Upper lobe of right lung (tissue), 1 donor: ENCODE data around the gene SAMD1. TPM values are rescaled to one million over a fixed set of nuclear protein-coding genes. Genes with fewer than 3 reads are reported as not detected.

Source experiments
- ATAC-seq: fragments of 200-7000 bp; cut with Tn5 transposase; one replicate; pipeline ENCODE4 v1.9.1; 2020; ENCODE audit warnings: mild to moderate bottlenecking, moderate library complexity
- DNase-seq: peaks from one replicate; pipeline ENCODE4 v3.0.0-alpha.2; 2020
- H3K27ac ChIP-seq: fragments of 200-600 bp; one replicate; pipeline ENCODE4 v1.8.0; 2022
- H3K27me3 ChIP-seq: fragments of 200-600 bp; one replicate; pipeline ENCODE4 v1.8.0; 2022; ENCODE audit warnings: mild to moderate bottlenecking
- H3K36me3 ChIP-seq: fragments of 200-600 bp; one replicate; pipeline ENCODE4 v1.8.0; 2022
- H3K4me1 ChIP-seq: fragments of 200-600 bp; one replicate; pipeline ENCODE4 v1.8.0; 2022
- H3K4me3 ChIP-seq: fragments of 200-600 bp; one replicate; pipeline ENCODE4 v1.8.0; 2022; ENCODE audit warnings: mild to moderate bottlenecking
- H3K9me3 ChIP-seq: fragments of 200-600 bp; one replicate; pipeline ENCODE4 v1.8.0; 2022
- CTCF ChIP-seq: fragments of 200-600 bp; IDR thresholded peaks from one replicate; pipeline ENCODE4 v1.8.0; 2022; ENCODE audit warnings: antibody characterized with exemption
- intact Hi-C: fragments of 100-400 bp; cut with DNase I; formaldehyde crosslinking; loops from one replicate; pipeline ENCODE4 v1.11.0; 2022
- total RNA-seq: library from RNA; stranded (reverse); fragmentation: NEBNext Ultra II Directional; extraction: Animal tissue kit (Norgen Biotek cat#: 25700); gene quantifications from one replicate; pipeline ENCODE4 v1.2.1, GENCODE V29; 2021
- donor health status: DM: no; HTN: yes; CAD: no; lungs with severe emphysema.

SAMD1 gene
- total RNA-seq, 1 donor from 2014 or later: 45.9 TPM

- intact Hi-C loops: no loop called here
- TF ChIP-seq CTCF: peak; percentile 57
- no peaks in the 10 kb centered on the region for H3K4me1 ChIP-seq
- ATAC-seq (peak; percentile 6), DNase-seq (peak; percentile 67)
- no peak overlapping the region for H3K27ac ChIP-seq
- H3K4me3 ChIP-seq: no peak overlapping the region
- peaks cover 16% of the 10 kb centered on the region for H3K27me3 ChIP-seq
- H3K9me3 ChIP-seq: no peaks in the 10 kb centered on the region
- H3K36me3 ChIP-seq: no peaks in the 10 kb centered on the region
Measured at GRCh38 chr19:14059093-14059480, 31.5 kb downstream of the SAMD1 start.

GRCh38 chr19:14058182-14059092, 32.1 kb downstream of the SAMD1 start:
- Histone ChIP-seq H3K9me3 (no peaks in the 10 kb centered on the region), H3K4me3 (no peak overlapping the region), H3K27me3 (peaks cover 16% of the 10 kb centered on the region), H3K27ac (no peak overlapping the region), H3K36me3 (no peaks in the 10 kb centered on the region), H3K4me1 (no peaks in the 10 kb centered on the region)
- intact Hi-C loops: no loop called here
- ATAC-seq (no peak), DNase-seq (no peak)
- no peak for TF ChIP-seq CTCF

GRCh38 chr19:14056741-14057356, 33.7 kb downstream of the SAMD1 start:
- no peak for DNase-seq
- H3K36me3 ChIP-seq: peaks cover 4% of the 10 kb centered on the region
- peaks cover 16% of the 10 kb centered on the region for H3K27me3 ChIP-seq
- intact Hi-C loops: no loop called here
- no peaks in the 10 kb centered on the region for H3K4me1 ChIP-seq
- no peaks in the 10 kb centered on the region for H3K9me3 ChIP-seq
- TF ChIP-seq CTCF: no peak
- H3K4me3 ChIP-seq: peak overlapping the region; percentile 16
- no peak overlapping the region for H3K27ac ChIP-seq
- no peak for ATAC-seq

- intact Hi-C loops: no loop called here
- no peaks in the 10 kb centered on the region for H3K9me3 ChIP-seq
- no peak overlapping the region for H3K4me3 ChIP-seq
- TF ChIP-seq CTCF: no peak
- H3K4me1 ChIP-seq: no peaks in the 10 kb centered on the region
- peaks cover 16% of the 10 kb centered on the region for H3K27me3 ChIP-seq
- peaks cover 4% of the 10 kb centered on the region for H3K36me3 ChIP-seq
- DNase-seq (no peak), ATAC-seq (no peak)
- no peak overlapping the region for H3K27ac ChIP-seq
Measured at GRCh38 chr19:14056069-14056666, 34.4 kb downstream of the SAMD1 start.

- DNase-seq: no peak
- Histone ChIP-seq H3K27ac (no peak overlapping the region), H3K9me3 (no peaks in the 10 kb centered on the region), H3K4me3 (no peak overlapping the region), H3K4me1 (no peaks in the 10 kb centered on the region), H3K27me3 (peaks cover 16% of the 10 kb centered on the region), H3K36me3 (peaks cover 10% of the 10 kb centered on the region)
- intact Hi-C loops: no loop called here
- TF ChIP-seq CTCF: no peak
- ATAC-seq: no peak
Measured at GRCh38 chr19:14055396-14055795, 35.2 kb downstream of the SAMD1 start.
